NCI-H2196 treated with DMSO at 0.1 percent for 48 hours (cell line): ENCODE results near the gene ATP2C1.
A peak's percentile ranks its signal among the peaks of the same experiment; 100 is the strongest.

Experiments used
- DNase-seq: peaks from one replicate; lab custom pipeline; 2025; ENCODE audit not compliant: unreplicated experiment; lab: John Stamatoyannopoulos, UW

ATP2C1 gene

GRCh38 chr3:130895690-130896488, 2.0 kb downstream of the ATP2C1 start:
- no peak for DNase-seq

DNA sequence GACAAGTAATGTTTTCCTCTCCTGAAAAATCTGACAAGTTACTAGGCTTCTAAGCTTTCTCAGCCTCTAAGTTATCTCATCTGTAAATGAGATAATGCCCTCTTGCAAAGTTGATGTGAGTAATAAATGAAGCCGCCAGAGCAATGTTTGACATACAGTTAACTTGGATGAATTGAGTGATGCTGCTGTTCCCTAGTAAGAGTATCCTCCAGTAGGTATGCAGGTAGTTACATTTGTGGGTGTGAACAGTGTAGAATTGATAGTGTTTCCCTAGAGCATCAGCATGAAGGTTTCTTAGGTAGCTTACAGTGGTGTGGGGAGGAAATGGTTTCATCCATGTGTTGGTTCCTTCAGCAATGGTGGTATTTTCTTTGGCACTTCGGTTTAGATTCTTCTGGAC, 3.4 kb downstream of the ATP2C1 start:
- no peak for DNase-seq

DNA sequence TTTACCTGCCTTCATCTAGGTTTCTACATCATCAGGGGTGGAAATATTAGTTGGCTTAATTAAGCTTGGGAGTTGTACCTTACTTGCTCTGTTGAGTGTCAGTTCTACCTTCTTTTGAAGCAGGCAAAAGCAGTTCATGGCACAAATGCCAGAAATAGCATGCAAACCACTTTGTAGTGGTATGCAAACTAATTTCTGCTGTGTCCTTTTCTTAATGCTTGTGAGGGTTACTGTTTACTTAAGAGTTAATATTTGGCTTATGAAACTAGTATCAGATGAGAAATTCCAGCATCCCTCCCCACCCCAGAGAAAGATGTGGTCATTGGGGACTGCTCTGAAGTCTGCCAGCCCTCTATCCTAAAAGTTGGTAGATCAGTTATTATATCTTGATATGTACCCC, 7.1 kb downstream of the ATP2C1 start:
- no peak for DNase-seq

GRCh38 chr3:130901463-130902204, 7.8 kb downstream of the ATP2C1 start:
- no peak for DNase-seq

DNA sequence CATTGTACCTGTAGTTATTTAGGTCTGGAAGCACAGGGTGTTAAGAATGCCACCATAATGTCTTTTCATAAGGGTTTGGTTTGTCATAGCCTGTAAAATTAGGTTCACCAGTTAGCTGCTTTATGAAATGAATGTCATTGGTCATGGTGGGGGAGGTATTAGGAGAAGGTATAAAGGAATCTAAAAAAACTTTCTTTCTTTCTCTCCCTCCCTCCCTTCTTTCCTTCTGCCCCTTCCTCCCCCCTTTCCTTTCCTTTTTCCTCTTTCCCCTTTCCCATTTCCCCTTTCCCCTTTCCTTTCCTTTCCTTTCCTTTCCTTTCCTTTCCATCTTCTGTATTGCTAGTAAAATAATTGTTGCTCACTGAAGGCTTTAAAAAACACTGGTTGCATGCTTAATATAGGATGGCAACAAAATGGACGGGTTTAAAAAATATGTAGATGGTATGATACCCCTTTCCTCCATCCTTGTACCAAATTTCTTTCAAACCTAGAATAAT, 9.6 kb downstream of the ATP2C1 start:
- no peak for DNase-seq

- no peak for DNase-seq
Observed at GRCh38 chr3:130904491-130904890, 10.6 kb downstream of the ATP2C1 start.

DNA sequence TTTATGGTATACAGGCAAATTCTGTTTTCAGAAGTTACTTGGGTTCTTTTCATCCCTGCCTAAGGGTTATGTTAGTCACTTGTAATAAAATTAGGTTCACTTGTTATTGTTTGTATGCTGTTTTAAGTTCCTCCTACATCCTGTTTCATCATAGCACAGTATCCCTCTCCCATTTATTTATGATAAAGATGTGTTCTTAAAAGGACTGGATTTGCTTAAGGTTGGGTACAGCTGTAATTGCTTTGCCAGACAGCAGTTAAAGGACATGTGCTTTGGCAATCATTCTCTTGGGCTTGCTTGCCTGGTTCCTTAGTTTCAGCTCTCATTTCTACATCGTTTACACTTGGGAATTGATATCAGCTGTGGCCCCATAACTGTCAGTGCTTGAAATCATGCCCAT, 11.7 kb downstream of the ATP2C1 start:
- DNase-seq = peak; percentile 17

DNA sequence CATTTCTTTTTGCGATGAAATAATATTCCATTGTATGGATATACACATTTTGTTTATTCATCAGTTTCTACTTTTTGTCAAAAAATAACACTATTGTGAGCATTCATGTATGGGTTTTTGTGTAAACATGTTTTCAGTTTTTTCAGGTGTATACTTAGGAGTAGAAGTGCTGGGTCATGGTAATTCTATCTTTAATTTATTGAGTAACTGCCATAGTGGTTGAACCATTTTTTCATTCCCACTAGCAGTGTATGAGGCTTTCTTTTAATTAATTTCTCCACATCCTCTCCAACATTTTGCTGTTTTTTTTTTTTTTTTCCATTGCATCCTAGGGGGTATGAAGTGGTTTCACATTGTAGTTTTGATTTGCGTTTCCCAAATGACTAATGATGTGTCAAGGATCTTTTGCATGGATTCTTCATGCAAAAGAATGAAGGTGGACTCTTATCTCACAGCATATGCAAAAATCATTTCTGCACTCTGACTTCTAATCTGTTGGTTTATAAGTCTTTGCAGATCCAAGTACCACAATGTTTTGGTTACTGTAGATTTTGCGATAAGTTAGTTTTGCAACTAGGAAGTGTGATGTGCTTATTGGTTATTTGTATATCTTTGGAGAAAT, 12.6 kb downstream of the ATP2C1 start:
- no peak for DNase-seq

GRCh38 chr3:130907500-130907899, 13.6 kb downstream of the ATP2C1 start:
- no peak for DNase-seq

- no peak for DNase-seq
Observed at GRCh38 chr3:130907966-130908365, 14.1 kb downstream of the ATP2C1 start.

- DNase-seq = no peak
Observed at GRCh38 chr3:130915567-130916292, 21.8 kb downstream of the ATP2C1 start.

DNA sequence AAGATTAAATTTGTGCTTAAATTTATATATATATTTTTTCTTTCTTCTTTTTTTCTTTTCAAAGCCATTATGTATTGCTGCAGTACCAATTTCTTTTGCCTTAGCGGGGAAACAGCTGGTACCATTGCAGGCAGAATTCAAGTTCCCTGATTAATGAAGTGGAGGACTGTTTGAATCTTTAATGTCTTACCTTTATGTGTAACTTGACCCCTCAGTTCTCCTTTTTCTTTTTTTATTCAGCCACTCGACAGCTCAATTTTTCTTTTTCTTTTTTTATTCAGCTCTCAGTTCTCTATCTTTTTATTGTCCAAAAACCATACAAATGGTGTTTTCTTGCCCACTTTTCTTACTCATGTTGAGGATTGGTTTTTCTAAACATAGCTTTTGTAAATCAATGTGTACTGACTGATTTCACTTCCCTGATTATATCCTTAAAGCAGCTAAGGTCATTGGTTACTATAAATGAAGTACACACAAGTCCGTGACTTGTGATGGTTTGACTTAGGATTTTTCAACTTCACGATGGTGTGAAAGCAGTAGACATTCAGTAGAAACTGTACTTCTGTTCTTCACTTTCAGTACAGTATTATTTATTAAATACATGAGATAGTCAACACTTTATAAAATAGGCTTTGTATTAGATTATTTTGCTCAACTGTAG, 22.8 kb downstream of the ATP2C1 start:
- DNase-seq = no peak

GRCh38 chr3:130918328-130918727, 24.4 kb downstream of the ATP2C1 start:
- no peak for DNase-seq

GRCh38 chr3:130925628-130926027, 31.7 kb downstream of the ATP2C1 start:
- DNase-seq = no peak

DNA sequence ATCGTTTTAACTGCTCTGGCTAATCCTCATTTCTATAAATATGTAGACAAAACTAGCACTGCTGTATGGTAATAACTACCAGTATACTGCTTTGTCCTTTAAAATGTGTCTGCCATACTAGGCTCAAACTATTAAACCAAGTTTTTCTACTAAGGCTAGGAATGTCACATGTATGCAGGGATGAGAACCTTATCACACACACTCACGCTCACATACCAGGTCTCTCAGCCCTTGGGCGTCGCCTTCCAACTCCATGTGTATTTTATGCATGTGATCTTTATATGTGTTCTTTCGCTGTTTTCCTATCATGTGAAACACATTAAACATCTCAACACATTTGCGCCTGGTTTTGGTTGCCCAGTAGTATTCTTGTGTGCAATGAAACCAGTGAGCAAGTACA, 32.6 kb downstream of the ATP2C1 start:
- DNase-seq = no peak

DNA sequence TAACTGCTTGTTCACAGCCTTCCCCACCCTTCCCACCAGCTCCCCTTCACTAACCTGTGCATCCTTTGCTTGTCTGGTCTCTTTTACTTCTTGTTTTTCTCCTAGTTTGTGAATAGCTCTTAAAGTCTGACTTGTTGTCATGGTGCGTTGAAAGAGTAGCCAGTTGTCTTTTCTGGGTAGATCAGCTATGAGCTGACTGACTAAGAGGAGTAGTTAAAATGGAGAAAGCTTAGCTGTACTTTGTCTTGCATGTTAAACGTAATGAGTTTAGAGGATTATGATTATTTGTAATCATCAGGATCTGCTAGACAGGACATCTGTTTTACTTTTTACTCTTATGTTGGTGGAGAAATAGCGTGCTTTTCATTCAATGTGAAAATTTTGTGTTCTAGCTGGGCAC, 35.9 kb downstream of the ATP2C1 start:
- no peak for DNase-seq

DNA sequence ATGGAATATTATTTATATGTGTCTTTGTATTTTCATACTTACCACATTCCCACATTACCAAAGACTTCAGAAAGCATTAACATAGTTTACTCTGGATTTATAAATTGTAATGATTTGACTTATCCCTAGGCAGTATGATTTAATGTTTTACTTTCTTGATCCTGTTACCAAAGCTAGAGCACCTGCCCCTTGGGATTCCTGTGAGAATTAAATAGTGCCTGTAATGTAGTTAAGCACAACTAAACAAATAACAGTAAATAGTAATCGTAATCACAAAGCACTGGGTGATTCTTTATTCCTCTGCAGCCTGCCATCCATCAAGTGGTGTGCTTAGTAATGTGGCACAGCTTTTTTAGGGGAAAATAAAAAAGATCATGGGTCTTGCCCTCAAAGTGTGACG, 39.1 kb downstream of the ATP2C1 start:
- DNase-seq = no peak

DNA sequence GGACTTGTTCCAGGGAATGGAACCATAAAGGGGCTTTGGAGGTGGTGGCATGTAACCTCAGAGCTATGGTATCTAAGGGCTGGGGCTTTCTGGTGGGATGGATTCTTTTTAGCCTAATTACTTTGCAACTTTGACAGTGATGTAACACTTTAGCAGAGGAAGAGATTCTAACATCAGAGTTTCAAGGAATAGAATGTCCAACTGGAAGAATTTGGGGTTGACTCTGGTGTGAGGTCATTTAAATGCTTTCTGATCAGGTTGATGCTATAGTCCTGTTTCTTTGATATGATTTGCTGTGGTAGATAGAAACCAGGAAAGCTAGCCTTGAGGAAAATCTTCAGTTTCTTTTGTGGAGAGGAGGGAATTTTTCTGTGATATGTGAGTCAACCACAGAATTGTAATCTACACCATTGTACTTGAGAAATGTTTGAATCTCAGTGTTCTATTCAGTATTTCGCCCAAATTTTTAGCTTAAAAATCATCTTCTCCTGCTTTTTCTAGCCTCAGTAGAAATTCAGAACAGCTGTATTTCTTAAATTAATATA, 40.0 kb downstream of the ATP2C1 start:
- no peak for DNase-seq

DNA sequence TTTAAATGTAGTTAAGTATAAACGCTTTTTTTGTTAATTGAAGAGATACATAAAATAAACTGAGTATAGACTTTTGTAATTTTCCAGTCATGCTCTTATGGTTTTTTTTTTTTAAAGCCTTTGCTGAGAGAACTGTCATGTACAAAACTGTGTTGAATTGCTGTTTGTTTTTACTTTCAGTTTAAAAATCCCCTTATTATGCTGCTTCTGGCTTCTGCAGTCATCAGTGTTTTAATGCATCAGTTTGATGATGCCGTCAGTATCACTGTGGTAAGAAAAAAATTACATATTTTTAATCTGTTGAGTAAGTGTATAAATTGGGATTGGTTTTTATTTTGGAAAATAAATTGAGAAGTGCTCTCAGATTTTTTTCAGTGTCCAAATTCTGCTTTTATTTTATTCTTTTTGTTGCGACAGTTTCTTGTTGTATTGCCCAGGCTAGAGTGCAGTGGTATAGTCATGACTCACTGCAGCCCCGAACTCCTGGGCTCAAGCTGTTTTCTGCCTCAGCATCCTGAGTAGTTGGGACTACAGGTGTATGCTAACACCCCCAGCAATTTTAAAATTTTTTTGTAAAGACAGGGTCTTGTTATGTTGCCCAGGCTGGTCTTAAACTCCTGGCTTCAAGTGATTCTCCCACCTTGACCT, 40.7 kb downstream of the ATP2C1 start:
- DNase-seq = no peak
